HEK293 (cell line): ENCODE results near the gene IZUMO4.

Source experiments
- KLF10 ChIP-seq: fragments of 450-650 bp; IDR thresholded peaks from 2 replicates; pipeline ENCODE4 v1.5.1; 2018; ENCODE audit warnings: missing biosample characterization, mild to moderate bottlenecking, missing genetic modification characterization
- TRIM28 ChIP-seq: IDR thresholded peaks from 2 replicates; pipeline ENCODE4 v1.6.1; 2011; ENCODE audit warnings: low read length, control low read depth, borderline replicate concordance
- ZNF10 ChIP-seq: fragments of 450-650 bp; formaldehyde crosslinking; IDR thresholded peaks from 2 replicates; pipeline ENCODE4 v1.5.1; 2017; ENCODE audit warnings: missing biosample characterization, missing genetic modification characterization
- ZNF157 ChIP-seq: fragments of 450-650 bp; formaldehyde crosslinking; IDR thresholded peaks from 2 replicates; pipeline ENCODE4 v1.5.1; 2016; ENCODE audit warnings: missing biosample characterization, missing genetic modification characterization
- ZNF19 ChIP-seq: fragments of 450-650 bp; formaldehyde crosslinking; IDR thresholded peaks from 2 replicates; pipeline ENCODE4; 2016; ENCODE audit warnings: missing biosample characterization, missing genetic modification characterization, low read depth
- ZNF223 ChIP-seq: fragments of 450-650 bp; formaldehyde crosslinking; IDR thresholded peaks from 2 replicates; pipeline ENCODE4 v1.5.1; 2016; ENCODE audit warnings: missing biosample characterization, missing genetic modification characterization
- ZNF335 ChIP-seq: fragments of 450-650 bp; formaldehyde crosslinking; conservative IDR thresholded peaks from 2 replicates; pipeline ENCODE4 v1.5.1; 2016; ENCODE audit warnings: missing biosample characterization, missing genetic modification characterization
- ZNF354C ChIP-seq: fragments of 450-650 bp; formaldehyde crosslinking; IDR thresholded peaks from 2 replicates; pipeline ENCODE4 v1.5.1; 2016; ENCODE audit warnings: missing biosample characterization, missing genetic modification characterization, low read depth, borderline replicate concordance
- ZNF394 ChIP-seq: fragments of 450-650 bp; formaldehyde crosslinking; IDR thresholded peaks from 2 replicates; pipeline ENCODE4 v1.5.1; 2016; ENCODE audit warnings: missing biosample characterization, missing genetic modification characterization, mild to moderate bottlenecking, moderate library complexity, borderline replicate concordance
- ZNF555 ChIP-seq: fragments of 450-650 bp; formaldehyde crosslinking; conservative IDR thresholded peaks from 2 replicates; pipeline ENCODE4 v1.5.1; 2017; ENCODE audit warnings: missing biosample characterization, mild to moderate bottlenecking, missing genetic modification characterization, inconsistent platforms
- ZNF600 ChIP-seq: fragments of 450-650 bp; formaldehyde crosslinking; IDR thresholded peaks from 2 replicates; pipeline ENCODE4 v1.5.1; 2016; ENCODE audit warnings: missing biosample characterization, missing genetic modification characterization
- ZNF660 ChIP-seq: fragments of 450-650 bp; IDR thresholded peaks from 2 replicates; pipeline ENCODE4 v1.5.1; 2018; ENCODE audit warnings: missing biosample characterization, mild to moderate bottlenecking, missing genetic modification characterization
- ZNF843 ChIP-seq: fragments of 450-650 bp; formaldehyde crosslinking; IDR thresholded peaks from 2 replicates; pipeline ENCODE4 v1.5.1; 2016; ENCODE audit warnings: missing biosample characterization, missing genetic modification characterization
- TF ChIP-seq, protein P1 (sequence below): fragments of 450-650 bp; formaldehyde crosslinking; IDR thresholded peaks from 2 replicates; pipeline ENCODE4 v1.5.1; 2017; ENCODE audit warnings: missing biosample characterization, mild to moderate bottlenecking, missing genetic modification characterization, moderate library complexity
- TF ChIP-seq, protein P2 (sequence below): fragments of 450-650 bp; formaldehyde crosslinking; IDR thresholded peaks from 2 replicates; pipeline ENCODE4 v1.5.1; 2016; ENCODE audit warnings: missing biosample characterization, missing genetic modification characterization
- TF ChIP-seq, protein P3 (sequence below): fragments of 450-650 bp; formaldehyde crosslinking; IDR thresholded peaks from 2 replicates; pipeline ENCODE4 v1.5.1; 2016; ENCODE audit warnings: missing biosample characterization, missing genetic modification characterization
- TF ChIP-seq, protein P4 (sequence below): fragments of 450-650 bp; formaldehyde crosslinking; IDR thresholded peaks from 2 replicates; pipeline ENCODE4 v1.5.1; 2017; ENCODE audit warnings: missing biosample characterization, missing genetic modification characterization
- TF ChIP-seq, protein P5 (sequence below): fragments of 450-650 bp; formaldehyde crosslinking; IDR thresholded peaks from 2 replicates; pipeline ENCODE4 v1.5.1; 2016; ENCODE audit warnings: missing biosample characterization, missing genetic modification characterization
- TF ChIP-seq, protein P6 (sequence below): fragments of 450-650 bp; formaldehyde crosslinking; IDR thresholded peaks from 2 replicates; pipeline ENCODE4; 2016; ENCODE audit warnings: missing biosample characterization, missing genetic modification characterization
- TF ChIP-seq, protein P7 (sequence below): fragments of 450-650 bp; formaldehyde crosslinking; IDR thresholded peaks from 2 replicates; pipeline ENCODE4 v1.5.1; 2016; ENCODE audit warnings: missing biosample characterization, missing genetic modification characterization

Gene IZUMO4

DNA sequence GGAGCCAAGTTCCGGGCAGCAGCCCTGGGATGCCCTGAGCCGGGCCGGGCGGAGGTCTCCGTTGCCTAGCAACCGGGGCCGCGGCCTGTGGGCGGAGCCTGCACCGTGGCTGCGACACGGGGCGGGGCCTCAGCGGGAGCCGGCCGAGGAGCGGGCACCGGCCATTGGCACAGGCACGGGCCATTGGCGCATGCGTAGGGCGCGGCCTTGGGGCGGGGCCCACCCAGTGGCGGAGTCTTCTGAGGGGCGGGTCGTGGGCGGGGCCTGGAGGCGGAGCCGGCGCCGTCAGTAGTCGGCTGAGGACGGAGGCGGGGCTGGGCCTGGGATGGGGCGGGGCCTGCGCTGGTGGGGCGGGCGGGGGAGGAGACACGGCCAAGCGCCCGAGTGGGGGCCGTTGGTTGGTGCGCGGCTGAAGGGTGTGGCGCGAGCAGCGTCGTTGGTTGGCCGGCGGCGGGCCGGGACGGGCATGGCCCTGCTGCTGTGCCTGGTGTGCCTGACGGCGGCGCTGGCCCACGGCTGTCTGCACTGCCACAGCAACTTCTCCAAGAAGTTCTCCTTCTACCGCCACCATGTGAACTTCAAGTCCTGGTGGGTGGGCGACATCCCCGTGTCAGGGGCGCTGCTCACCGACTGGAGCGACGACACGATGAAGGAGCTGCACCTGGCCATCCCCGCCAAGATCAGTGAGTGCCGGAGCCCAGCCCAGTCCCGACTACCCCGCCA lies at the start of gene IZUMO4 (continued):
- TF ChIP-seq, protein P1, sequence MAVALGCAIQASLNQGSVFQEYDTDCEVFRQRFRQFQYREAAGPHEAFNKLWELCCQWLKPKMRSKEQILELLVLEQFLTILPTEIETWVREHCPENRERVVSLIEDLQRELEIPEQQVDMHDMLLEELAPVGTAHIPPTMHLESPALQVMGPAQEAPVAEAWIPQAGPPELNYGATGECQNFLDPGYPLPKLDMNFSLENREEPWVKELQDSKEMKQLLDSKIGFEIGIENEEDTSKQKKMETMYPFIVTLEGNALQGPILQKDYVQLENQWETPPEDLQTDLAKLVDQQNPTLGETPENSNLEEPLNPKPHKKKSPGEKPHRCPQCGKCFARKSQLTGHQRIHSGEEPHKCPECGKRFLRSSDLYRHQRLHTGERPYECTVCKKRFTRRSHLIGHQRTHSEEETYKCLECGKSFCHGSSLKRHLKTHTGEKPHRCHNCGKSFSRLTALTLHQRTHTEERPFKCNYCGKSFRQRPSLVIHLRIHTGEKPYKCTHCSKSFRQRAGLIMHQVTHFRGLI (tag by site-specific recombination) = peak; percentile 43
- TF ChIP-seq, protein P2, sequence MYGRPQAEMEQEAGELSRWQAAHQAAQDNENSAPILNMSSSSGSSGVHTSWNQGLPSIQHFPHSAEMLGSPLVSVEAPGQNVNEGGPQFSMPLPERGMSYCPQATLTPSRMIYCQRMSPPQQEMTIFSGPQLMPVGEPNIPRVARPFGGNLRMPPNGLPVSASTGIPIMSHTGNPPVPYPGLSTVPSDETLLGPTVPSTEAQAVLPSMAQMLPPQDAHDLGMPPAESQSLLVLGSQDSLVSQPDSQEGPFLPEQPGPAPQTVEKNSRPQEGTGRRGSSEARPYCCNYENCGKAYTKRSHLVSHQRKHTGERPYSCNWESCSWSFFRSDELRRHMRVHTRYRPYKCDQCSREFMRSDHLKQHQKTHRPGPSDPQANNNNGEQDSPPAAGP (tag by site-specific recombination) = 0 out of 2 replicates have a peak, but pooled peaks have one; percentile 36
- peak; percentile 85 for TF ChIP-seq ZNF600 (tag by site-specific recombination)
- TF ChIP-seq TRIM28 = no peak
- TF ChIP-seq ZNF335 (tag by site-specific recombination) = peak; percentile 64
- peak; percentile 98 for TF ChIP-seq KLF10
- TF ChIP-seq ZNF354C (tag by site-specific recombination) = no peak
- TF ChIP-seq, protein P3, sequence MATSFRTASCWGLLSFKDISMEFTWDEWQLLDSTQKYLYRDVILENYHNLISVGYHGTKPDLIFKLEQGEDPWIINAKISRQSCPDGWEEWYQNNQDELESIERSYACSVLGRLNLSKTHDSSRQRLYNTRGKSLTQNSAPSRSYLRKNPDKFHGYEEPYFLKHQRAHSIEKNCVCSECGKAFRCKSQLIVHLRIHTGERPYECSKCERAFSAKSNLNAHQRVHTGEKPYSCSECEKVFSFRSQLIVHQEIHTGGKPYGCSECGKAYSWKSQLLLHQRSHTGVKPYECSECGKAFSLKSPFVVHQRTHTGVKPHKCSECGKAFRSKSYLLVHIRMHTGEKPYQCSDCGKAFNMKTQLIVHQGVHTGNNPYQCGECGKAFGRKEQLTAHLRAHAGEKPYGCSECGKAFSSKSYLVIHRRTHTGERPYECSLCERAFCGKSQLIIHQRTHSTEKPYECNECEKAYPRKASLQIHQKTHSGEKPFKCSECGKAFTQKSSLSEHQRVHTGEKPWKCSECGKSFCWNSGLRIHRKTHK (tag by site-specific recombination) = no peak
- 0 out of 2 replicates have a peak, but pooled peaks have one; percentile 15 for TF ChIP-seq ZNF660 (tag by site-specific recombination)
- 0 out of 2 replicates have a peak, but pooled peaks have one; percentile 28 for TF ChIP-seq ZNF10 (tag by site-specific recombination)
- TF ChIP-seq ZNF223 (tag by site-specific recombination) = peak; percentile 100
- no peak for TF ChIP-seq ZNF843 (tag by site-specific recombination)
- TF ChIP-seq, protein P4, sequence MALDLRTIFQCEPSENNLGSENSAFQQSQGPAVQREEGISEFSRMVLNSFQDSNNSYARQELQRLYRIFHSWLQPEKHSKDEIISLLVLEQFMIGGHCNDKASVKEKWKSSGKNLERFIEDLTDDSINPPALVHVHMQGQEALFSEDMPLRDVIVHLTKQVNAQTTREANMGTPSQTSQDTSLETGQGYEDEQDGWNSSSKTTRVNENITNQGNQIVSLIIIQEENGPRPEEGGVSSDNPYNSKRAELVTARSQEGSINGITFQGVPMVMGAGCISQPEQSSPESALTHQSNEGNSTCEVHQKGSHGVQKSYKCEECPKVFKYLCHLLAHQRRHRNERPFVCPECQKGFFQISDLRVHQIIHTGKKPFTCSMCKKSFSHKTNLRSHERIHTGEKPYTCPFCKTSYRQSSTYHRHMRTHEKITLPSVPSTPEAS = no peak
- TF ChIP-seq, protein P5, sequence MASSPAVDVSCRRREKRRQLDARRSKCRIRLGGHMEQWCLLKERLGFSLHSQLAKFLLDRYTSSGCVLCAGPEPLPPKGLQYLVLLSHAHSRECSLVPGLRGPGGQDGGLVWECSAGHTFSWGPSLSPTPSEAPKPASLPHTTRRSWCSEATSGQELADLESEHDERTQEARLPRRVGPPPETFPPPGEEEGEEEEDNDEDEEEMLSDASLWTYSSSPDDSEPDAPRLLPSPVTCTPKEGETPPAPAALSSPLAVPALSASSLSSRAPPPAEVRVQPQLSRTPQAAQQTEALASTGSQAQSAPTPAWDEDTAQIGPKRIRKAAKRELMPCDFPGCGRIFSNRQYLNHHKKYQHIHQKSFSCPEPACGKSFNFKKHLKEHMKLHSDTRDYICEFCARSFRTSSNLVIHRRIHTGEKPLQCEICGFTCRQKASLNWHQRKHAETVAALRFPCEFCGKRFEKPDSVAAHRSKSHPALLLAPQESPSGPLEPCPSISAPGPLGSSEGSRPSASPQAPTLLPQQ (tag by site-specific recombination) = 0 out of 2 replicates have a peak, but pooled peaks have one; percentile 9
- TF ChIP-seq, protein P6, sequence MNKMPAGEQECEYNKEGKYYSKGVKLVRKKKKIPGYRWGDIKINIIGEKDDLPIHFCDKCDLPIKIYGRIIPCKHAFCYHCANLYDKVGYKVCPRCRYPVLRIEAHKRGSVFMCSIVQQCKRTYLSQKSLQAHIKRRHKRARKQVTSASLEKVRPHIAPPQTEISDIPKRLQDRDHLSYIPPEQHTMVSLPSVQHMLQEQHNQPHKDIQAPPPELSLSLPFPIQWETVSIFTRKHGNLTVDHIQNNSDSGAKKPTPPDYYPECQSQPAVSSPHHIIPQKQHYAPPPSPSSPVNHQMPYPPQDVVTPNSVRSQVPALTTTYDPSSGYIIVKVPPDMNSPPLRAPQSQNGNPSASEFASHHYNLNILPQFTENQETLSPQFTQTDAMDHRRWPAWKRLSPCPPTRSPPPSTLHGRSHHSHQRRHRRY (tag by site-specific recombination) = no peak
- TF ChIP-seq, protein P7, sequence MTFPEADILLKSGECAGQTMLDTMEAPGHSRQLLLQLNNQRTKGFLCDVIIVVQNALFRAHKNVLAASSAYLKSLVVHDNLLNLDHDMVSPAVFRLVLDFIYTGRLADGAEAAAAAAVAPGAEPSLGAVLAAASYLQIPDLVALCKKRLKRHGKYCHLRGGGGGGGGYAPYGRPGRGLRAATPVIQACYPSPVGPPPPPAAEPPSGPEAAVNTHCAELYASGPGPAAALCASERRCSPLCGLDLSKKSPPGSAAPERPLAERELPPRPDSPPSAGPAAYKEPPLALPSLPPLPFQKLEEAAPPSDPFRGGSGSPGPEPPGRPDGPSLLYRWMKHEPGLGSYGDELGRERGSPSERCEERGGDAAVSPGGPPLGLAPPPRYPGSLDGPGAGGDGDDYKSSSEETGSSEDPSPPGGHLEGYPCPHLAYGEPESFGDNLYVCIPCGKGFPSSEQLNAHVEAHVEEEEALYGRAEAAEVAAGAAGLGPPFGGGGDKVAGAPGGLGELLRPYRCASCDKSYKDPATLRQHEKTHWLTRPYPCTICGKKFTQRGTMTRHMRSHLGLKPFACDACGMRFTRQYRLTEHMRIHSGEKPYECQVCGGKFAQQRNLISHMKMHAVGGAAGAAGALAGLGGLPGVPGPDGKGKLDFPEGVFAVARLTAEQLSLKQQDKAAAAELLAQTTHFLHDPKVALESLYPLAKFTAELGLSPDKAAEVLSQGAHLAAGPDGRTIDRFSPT (tag by site-specific recombination) = peak; percentile 95
- no peak for TF ChIP-seq ZNF19 (tag by site-specific recombination)
- TF ChIP-seq ZNF394 (tag by site-specific recombination) = no peak
- no peak for TF ChIP-seq ZNF157
- TF ChIP-seq ZNF555 (tag by site-specific recombination) = no peak
